GM23248 (cell line): Measurements from ENCODE around the gene STAT5A.

Experiments
- EZH2 ChIP-seq: fragments of 200-600 bp; sonication (generic); IDR thresholded peaks from 2 replicates; pipeline ENCODE4 v1.6.1; 2018; ENCODE audit warnings: antibody characterized with exemption, mild to moderate bottlenecking; ENCODE audit not compliant: insufficient read depth, poor library complexity, severe bottlenecking
- EZH2phosphoT487 ChIP-seq: fragments of 200-600 bp; sonication (generic); IDR thresholded peaks from 2 replicates; pipeline ENCODE4 v1.6.1; 2018; ENCODE audit warnings: antibody characterized with exemption, moderate library complexity, mild to moderate bottlenecking, low read depth; ENCODE audit not compliant: insufficient read depth

GRCh38 chr17:42301022-42301421, 12.7 kb downstream of the STAT5A start:
- TF ChIP-seq EZH2 (no peak), EZH2phosphoT487 (no peak)
